ENCODE data around the gene UPF3B. TPM values are rescaled to one million over a fixed set of nuclear protein-coding genes. Genes with fewer than 3 reads are reported as not detected.

UPF3B gene
- total and polyA plus RNA-seq, 9 of the 15 experiments (the other 6 are each of a cell fraction or from before 2014, with no cell fraction given), result 17.6 to 57.0 (median 32.3) TPM

DNA sequence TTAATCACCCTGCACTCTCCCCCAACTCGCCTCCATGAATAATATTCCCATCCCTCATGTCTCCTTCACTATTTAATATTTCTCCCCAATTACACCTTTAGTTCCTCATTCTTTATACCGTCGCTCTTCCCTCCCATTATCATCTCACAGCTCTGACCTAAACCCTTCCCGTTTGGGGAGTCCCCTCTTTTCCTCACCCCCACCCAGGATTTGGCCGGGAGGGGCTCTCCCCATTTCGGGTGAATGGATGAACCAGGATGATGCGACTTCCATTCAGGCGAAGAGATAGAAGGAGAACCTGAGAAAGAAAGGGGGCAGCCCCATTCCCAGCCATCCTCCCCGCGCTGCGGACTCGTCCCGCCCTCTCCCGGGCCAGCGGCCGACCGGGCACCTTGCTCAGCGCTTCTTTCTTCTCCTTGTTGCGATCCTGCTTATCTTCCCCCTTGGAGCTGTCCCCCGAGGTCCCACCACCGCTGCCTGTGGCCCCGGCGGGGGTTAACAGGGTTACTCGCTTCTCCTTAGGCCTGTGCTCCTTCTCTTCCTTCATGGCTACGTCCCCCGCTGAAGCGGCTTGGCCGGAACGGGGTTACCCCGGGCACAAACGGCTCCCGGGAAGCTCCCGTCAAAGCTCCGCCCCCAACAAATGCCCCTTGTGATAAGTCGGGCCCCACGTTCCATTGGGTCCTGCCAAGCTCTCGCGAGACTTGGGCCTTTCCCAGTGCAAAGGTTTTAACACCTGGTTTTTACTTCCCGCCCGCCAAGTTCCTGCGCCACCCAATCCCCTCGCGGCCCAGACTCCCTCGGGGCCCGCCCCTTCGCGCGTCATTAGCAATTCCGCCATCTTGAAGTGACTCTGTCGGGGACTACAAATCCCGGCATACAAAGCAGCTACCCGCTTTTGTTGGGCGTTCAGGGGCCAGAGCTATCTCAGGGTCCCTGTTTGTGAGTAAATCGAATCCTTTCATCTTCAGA, at the start of gene UPF3B (continued):
- TF ChIP-seq ZFP91 (CRISPR knock-in tag; IDR thresholded peaks at IDR 0.05), result no peak
- TF ChIP-seq, protein P1, sequence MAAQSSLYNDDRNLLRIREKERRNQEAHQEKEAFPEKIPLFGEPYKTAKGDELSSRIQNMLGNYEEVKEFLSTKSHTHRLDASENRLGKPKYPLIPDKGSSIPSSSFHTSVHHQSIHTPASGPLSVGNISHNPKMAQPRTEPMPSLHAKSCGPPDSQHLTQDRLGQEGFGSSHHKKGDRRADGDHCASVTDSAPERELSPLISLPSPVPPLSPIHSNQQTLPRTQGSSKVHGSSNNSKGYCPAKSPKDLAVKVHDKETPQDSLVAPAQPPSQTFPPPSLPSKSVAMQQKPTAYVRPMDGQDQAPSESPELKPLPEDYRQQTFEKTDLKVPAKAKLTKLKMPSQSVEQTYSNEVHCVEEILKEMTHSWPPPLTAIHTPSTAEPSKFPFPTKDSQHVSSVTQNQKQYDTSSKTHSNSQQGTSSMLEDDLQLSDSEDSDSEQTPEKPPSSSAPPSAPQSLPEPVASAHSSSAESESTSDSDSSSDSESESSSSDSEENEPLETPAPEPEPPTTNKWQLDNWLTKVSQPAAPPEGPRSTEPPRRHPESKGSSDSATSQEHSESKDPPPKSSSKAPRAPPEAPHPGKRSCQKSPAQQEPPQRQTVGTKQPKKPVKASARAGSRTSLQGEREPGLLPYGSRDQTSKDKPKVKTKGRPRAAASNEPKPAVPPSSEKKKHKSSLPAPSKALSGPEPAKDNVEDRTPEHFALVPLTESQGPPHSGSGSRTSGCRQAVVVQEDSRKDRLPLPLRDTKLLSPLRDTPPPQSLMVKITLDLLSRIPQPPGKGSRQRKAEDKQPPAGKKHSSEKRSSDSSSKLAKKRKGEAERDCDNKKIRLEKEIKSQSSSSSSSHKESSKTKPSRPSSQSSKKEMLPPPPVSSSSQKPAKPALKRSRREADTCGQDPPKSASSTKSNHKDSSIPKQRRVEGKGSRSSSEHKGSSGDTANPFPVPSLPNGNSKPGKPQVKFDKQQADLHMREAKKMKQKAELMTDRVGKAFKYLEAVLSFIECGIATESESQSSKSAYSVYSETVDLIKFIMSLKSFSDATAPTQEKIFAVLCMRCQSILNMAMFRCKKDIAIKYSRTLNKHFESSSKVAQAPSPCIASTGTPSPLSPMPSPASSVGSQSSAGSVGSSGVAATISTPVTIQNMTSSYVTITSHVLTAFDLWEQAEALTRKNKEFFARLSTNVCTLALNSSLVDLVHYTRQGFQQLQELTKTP (IDR thresholded peaks at IDR 0.05; ENCODE audit: low read depth in 1 of 2, partially characterized antibody in 2 of 2), result peak in 1 of 2 experiments; percentile 69
- TF ChIP-seq ZNF717 (CRISPR knock-in tag; IDR thresholded peaks at IDR 0.05), result no peak
- no peak for TF ChIP-seq NR1H2 (CRISPR knock-in tag; IDR thresholded peaks at IDR 0.05)
- no peak for TF ChIP-seq NFATC3 (IDR thresholded peaks at IDR 0.05)
- TF ChIP-seq ASH1L (IDR thresholded peaks at IDR 0.05; ENCODE audit: borderline replicate concordance, low read depth, partially characterized antibody), result no peak
- TF ChIP-seq ID3 (CRISPR knock-in tag; IDR thresholded peaks at IDR 0.05), result no peak
- no peak for TF ChIP-seq ID3 (tag; IDR thresholded peaks at IDR 0.05)
- TF ChIP-seq ZNF609 (CRISPR knock-in tag; IDR thresholded peaks at IDR 0.05; ENCODE audit: borderline replicate concordance), result no peak
- TF ChIP-seq, protein P2, sequence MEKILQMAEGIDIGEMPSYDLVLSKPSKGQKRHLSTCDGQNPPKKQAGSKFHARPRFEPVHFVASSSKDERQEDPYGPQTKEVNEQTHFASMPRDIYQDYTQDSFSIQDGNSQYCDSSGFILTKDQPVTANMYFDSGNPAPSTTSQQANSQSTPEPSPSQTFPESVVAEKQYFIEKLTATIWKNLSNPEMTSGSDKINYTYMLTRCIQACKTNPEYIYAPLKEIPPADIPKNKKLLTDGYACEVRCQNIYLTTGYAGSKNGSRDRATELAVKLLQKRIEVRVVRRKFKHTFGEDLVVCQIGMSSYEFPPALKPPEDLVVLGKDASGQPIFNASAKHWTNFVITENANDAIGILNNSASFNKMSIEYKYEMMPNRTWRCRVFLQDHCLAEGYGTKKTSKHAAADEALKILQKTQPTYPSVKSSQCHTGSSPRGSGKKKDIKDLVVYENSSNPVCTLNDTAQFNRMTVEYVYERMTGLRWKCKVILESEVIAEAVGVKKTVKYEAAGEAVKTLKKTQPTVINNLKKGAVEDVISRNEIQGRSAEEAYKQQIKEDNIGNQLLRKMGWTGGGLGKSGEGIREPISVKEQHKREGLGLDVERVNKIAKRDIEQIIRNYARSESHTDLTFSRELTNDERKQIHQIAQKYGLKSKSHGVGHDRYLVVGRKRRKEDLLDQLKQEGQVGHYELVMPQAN (IDR thresholded peaks at IDR 0.05; ENCODE audit: borderline replicate concordance), result peak; percentile 52; the same call in 1 of the 2 replicates
- TF ChIP-seq KAT2B (IDR thresholded peaks at IDR 0.05; ENCODE audit: low read depth, low read length), result no peak
- TF ChIP-seq ZNF239 (CRISPR knock-in tag; IDR thresholded peaks at IDR 0.05), result no peak
